GM12865 (cell line): ENCODE results near the gene TTLL11.

Source experiments
- DNase-seq: peaks from one replicate; pipeline ENCODE4 v3.0.0; 2010; ENCODE audit warnings: low read depth
- H3K4me3 ChIP-seq: 2 replicates; pipeline ENCODE4 v1.5.1; 2011; ENCODE audit warnings: mild to moderate bottlenecking, low read depth, low read length, control low read depth
- CTCF ChIP-seq: IDR thresholded peaks from 2 replicates; pipeline ENCODE4 v1.5.1; 2011; ENCODE audit warnings: low read length, control low read depth, low read depth, inconsistent platforms; ENCODE audit not compliant: insufficient read depth; ENCODE audit errors: missing control alignments

TTLL11 gene

GRCh38 chr9:121773286-121773953, 319.7 kb downstream of the TTLL11 start:
- H3K4me3 ChIP-seq, result no peak overlapping the region
- no peak for DNase-seq
- TF ChIP-seq CTCF, result no peak

- H3K4me3 ChIP-seq, result no peak overlapping the region
- DNase-seq, result no peak
- no peak for TF ChIP-seq CTCF
Measured at GRCh38 chr9:121772600-121773285, 320.4 kb downstream of the TTLL11 start.
